ENCODE data around the gene POLR2F.
"Not testable (repeated sequence)": the region's sequence is repeated elsewhere in the genome, so short reads cannot be mapped to it uniquely, and the experiment has no call there.

The POLR2F gene

DNA sequence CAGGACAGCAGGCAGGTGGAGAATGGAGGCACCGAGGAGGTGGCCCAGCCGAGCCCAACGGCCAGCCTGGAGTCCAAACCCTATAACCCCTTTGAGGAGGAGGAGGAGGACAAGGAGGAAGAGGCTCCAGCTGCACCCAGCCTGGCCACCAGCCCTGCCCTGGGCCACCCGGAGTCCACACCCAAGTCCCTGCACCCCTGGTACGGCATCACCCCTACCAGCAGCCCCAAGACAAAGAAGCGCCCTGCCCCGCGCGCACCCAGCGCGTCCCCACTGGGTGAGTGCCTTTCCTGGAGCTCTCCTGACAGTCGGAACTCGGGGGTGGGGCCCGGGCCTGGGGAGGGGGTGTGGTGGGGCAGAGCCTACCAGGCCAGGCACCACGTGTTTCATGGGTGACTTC lies 27.7 kb upstream of the POLR2F start:
- no peak for DNase-seq

DNA sequence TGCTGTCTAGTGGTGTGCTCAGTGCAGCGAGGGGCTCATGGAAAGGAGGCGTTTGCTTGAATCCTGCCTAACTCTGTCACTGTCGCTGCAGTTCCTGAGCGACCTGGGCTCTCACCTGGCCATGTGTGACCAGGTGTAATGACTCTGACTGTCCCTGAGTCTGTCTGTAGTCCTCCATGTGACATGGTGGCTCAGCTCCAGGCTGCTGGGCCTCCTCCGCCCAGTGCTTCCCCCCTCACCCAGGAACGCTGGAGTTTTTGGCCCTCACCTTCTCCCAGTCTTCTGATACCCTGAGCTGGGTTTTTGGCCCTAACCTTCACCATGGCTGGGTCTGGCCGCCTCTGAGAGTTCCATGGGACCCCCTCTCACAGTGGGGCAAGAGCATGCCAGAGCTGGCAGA lies 27.1 kb upstream of the POLR2F start:
- DNase-seq = no peak

DNA sequence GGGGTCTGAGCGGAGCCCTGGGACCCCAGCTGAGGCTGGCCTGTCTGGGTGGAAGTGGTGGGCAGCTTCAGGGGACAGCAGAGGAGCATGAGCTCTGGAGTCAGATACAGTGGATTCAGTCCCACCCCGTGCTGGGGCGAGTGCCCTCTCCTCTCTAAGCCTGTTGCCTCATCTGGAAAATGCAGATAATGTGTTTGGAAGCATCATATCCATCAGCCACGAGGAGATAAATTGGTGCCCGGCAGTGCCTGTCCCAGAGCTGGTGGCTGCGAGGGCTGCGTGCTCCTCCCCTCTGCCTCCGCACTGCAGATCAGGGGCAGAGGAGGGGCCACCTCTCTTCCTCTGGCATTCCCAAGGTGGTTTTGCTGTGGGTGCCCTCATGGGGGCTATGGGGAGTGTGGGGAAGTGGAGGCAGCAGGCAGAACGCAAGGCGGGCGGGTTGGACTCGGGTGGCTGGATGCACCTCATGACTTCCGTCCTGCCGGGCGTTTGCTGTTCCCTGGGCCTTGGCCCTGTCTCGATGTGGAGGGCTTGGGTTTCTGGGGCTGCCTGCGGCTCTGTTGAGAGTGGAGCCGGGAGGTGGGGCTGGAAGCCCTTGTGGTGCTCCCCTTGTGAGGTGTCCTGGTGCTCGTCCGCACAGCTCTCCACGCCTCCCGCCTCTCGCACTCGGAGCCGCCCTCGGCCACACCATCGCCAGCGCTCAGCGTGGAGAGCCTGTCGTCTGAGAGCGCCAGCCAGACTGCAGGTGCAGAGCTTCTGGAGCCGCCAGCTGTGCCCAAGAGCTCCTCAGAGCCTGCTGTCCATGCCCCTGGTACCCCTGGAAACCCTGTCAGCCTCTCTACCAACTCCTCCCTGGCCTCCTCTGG lies 26.5 kb upstream of the POLR2F start:
- no peak for DNase-seq

DNA sequence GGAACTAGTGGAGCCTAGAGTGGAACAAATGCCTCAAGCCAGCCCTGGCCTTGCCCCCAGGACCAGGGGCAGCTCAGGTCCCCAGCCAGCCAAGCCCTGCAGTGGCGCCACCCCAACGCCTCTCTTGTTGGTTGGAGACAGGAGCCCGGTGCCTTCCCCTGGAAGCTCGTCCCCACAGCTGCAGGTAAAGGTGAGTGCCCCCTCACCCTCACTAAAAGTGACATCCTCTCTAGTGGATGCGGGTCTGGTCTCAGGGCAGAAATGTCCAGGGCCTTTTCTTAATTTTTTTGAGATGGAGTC lies 25.9 kb upstream of the POLR2F start:
- DNase-seq = no peak

DNA sequence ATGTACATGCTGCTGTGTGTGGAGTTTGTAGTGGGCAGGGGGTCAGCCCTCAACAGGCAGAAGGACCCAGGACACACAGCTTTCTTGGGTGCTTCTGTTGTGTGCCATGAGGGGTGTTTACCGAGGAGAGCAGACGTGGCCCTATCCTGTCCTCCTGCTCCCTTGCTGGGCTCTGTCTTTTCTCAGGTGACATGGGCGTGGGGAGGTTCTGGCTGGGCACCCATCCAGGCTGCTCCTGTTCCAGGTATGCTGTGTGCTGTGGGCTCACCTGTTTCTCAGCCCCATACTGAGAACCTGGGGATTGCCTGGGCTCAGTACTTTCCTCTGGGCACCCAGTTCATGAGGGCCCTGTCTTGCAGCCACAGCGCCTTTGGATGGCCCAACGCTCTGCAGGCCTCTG lies 24.1 kb upstream of the POLR2F start:
- no peak for DNase-seq

DNA sequence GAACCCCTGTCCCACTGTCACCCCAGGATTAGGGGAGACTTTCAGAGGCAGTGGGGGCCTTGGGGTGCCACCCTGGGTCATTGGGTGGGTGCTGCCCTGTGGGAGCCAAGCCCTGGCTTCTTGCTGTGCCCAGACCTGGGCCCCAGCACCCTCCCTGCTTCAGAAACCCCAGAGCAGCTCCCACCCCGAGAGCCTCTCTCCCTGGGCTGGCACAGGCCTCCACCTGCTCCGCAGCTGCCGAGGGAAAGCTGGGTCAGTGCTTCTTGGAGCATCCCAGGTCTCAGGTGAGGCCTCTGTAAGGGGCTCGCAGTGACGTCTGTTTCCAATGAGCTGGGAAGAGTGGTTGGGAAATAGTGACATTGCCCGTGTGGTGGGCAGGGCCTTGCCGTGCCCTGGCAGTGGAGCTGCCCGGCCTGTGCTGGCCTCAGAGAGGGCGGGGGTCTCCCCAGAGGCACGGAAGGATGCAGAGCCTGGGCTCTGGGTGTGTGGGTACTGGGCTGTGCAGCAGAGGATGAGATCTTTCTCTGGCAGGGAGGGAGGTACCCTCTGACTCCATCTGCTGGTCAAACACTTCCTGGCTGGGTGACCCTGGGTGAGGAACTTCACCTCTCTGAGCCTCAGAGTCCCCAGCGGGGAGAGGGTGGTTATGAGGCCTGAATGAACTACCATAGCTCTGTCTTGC lies 23.1 kb upstream of the POLR2F start:
- DNase-seq = no peak

DNA sequence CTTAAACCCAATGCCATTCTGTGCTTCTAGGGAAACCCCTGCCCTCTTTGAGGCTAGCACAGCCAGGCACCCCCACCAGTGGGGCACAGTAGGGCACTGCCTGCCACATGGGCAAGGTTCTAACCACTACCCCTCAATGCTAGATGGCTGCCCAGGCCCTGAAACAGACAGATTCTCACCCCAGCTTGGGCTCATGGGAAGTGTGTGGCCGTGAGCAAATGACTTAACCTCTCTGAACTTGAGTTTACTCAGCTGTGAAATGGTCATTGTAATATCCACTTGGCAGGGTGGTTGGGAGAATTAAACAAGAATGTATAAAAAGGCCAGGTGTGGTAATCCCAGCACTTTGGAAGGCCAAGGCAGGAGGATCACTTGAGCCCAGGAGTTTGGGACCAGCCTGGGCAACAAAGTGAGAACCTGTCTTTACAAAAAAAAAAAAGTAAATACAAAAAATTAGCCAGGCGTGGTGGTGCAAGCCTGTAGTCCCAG lies 22.5 kb upstream of the POLR2F start:
- DNase-seq = no peak

DNA sequence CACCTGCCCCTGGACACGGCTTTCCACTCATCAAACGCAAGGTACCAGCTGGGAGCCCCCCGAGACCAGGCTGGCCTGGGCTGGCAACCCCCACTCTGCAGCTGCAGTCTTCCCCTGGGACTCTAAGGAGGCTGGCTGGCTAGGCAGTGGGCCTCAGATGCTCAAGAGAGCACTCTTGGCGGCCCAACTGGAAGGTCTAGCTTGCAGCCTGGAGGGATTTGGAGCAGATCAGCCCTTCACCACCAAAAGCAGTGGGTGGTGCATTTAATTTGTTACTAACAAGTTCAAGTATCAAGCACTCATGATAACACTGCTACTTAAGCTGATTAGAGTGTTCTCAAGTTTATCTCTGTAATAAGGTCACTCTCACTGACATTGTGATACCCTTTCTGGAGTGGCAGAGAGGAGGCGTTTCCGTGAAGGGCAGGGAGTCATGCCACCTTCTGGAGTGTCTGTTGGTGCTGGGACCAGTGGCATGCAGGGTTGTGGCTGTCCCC lies 21.6 kb upstream of the POLR2F start:
- DNase-seq = no peak

DNA sequence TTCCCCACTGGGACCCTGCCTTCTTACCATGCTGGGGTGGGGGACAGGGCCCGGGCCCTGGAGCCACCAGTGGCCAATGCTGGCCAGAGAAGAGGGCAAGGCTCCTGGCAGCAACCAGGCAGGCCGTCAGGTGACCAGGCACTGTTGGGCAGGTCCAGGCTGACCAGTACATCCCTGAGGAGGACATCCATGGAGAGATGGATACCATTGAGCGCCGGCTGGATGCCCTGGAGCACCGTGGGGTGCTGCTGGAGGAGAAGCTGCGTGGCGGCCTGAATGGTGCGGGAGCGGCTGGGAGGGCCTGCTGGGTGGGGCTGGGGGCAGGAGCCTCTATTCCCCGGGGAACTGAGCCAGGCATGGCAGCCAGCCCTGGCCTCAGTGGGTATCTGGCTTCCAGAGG lies 21.1 kb upstream of the POLR2F start:
- DNase-seq = no peak

DNA sequence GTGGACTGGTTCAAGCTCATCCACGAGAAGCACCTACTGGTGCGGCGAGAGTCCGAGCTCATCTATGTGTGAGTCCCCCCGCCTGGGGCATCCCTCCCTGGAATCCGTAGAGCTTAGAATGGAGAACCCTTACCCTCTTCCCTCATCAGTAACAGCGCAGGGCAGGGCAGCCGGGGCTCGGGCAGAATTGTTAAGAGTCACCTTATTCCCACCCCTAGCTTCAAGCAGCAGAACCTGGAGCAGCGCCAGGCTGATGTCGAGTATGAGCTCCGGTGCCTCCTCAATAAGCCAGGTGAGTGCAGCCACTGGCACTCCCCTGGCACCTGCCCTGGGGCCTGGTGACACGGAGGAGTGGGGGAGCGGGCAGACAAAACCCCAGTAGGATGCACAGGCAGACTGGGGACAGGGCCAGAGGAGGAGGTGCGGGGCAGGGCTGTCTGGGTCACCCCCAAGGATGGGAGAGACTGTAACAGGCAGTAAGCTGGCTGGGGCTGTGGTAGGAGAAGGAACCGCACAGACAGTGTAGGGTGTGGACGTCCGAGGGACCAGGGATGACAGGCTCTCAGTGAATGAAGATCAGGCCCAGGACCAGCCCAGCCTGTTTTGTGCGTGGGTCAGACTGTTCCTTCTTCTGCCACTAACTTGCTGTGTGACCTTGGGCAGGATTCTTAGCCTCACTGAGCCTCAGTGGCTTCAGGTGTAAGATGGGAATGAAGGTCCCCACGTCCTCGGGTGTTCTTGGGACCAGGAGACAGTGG lies 20.5 kb upstream of the POLR2F start:
- no peak for DNase-seq

DNA sequence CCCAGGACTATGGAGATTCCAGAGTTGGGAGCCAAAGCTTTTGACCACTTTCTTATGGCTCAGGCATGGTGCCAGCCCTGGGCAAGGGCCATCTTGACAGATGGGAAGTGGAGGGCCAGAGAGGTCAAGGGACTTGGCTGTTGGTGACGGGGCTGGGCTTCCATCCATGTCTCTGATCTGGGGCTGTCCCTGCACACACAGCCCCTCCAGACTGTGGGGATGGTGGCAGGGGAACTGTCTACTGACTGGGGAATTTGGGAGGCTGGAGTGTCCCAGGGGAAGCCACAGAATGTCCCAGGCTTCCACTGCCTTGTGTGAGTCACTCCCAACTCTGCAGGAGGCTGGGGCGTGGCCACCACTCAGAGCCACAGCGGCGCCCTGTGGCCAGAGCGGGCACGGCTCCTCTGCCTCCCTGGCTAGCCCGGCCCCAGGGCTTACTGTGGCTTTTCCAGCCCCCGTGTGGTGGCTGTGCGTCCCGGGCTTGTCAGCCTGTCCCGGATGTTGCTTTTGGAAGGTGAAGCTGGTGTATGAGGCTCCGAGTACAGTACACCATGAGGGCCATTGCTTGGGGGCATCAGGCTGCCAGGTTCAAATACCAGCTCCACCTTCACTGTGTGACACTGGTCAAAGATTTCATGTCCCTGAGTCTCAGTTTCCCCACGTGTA lies 19.7 kb upstream of the POLR2F start:
- DNase-seq = peak; percentile 93

DNA sequence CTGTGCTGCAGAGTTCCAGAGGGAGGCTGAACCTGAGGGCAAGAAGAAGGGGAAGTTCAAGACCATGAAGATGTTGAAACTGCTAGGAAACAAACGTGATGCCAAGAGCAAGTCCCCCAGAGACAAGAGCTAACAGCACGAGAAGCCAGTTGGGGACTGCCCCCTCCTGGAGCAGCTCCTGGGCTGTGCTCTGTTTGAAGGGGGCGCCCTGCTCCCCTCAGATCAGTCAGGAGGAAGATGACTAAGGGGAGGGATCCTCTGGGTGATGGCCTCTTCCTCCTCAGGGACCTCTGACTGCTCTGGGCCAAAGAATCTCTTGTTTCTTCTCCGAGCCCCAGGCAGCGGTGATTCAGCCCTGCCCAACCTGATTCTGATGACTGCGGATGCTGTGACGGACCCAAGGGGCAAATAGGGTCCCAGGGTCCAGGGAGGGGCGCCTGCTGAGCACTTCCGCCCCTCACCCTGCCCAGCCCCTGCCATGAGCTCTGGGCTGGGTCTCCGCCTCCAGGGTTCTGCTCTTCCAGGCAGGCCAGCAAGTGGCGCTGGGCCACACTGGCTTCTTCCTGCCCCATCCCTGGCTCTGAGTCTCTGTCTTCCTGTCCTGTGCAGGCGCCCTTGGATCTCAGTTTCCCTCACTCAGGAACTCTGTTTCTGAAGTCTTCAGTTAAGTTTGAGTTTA lies 12.7 kb upstream of the POLR2F start:
- DNase-seq = no peak

DNA sequence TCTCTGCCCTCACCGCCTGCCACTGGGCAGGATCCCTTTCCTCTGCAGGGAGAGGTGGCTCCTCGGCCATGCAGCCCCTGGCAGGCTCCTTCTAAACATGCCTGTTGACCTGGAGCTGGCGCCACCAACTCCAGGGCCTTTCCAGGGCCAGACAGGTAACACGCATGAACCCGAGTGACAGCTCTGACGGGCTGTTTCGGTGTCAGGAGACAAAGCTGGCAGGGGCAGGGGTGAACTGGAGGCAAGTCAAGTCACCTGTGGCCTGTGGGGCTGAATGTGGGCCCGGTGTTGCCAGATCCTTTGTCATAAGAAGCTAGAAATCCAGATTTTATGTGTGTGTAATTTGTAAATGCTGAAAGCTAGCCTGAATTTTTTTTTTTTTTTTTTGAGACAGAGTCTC lies 11.4 kb upstream of the POLR2F start:
- DNase-seq = no peak

DNA sequence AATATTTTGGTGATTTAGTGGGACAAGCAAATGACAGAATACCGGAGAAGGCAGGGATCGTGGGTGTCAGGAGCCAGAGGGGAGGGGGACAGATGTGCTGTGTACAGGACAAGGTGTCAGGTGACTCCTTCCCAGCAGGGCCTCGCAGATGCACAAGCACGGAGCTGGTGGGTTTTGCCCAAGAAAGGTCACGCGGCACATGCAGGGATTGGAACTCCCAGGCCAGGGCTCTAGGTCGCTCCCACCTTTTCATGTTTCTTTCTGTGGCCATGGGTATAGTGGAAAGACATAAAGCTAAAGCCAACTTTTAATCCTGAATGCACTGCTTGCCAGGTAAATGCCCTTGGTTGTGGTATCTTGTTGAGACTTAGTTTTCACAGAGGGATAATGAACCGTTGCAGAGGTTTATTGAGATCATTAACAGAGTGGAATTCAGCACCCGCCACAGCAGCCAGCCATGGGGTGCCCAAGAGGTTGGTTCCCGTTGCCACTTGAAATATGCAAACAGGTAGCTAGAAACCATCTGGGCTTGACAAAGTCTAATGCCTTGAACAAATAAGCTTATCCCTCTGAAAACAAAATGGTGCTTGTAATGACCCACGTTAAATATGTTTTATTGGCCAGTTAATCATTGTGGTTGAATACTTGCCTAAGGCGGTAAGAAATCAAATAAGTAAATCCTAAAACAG lies 10.2 kb upstream of the POLR2F start:
- DNase-seq = no peak

DNA sequence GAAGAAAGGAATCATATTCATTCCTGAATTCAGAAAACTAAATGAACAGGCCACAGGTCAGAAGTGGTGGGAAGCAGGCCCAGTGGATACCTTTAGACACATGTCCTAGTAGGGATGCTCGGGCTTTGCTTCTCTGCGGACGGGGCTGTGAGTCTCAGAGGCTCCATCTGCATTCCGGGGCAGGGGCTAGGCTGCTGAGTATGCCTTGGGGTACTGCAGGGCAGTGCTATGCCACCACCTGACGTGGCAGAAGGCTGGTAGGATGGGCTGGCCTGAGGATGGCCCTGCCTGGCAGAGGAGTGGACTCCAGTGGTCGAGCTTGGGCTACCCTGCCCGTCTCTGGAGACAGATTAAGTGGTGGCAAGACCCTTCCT lies 9.7 kb upstream of the POLR2F start:
- no peak for DNase-seq

DNA sequence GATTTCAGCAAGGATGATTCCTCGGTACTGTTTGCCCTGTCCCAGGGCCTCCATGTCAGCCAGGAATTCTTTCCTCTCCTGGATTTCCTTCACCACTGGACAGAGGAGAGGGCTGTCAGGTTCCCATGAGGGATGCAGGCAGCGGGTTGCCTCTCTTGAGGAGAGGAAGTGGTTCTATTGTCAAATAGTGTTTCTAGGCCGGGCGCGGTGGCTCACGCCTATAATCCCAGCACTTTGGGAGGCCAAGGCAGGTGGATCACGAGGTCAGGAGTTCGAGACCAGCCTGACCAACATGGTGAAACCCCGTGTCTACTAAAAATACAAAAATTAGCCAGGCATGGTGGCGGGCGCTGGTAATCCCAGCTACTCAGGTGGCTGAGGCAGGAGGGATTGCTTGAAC lies 9.1 kb upstream of the POLR2F start:
- not testable (repeated sequence) for DNase-seq

DNA sequence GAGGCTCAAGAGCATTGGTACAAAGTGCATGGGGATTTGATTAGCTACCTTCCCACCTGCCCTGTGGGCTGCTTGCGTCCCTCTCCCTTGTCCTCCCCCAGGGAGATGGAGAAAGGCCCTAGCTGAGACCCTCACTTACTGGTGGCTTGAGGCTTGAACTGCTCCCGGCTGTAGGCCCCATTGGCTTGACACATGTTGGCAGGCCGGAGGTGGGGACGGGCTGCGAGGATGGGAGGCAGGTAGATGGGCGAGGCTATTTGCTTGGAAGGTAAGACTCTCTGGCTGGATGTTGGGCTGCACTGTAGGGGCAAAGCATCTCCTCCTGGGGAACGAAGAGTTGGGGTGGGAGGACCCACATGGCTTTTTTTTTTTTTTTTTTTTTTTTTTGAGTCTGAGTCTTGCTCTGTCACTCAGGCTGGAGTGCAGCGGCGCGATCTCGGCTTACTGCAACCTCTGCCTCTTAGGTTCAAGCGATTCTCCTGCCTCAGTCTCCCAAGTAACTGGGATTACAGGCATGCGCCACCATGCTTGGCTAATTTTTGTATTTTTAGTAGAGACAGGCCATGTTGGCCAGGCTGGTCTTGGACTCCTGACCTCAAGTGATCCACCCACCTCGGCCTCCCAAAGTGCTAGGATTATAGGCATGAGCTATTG lies 6.2 kb upstream of the POLR2F start:
- DNase-seq = not testable (repeated sequence)

DNA sequence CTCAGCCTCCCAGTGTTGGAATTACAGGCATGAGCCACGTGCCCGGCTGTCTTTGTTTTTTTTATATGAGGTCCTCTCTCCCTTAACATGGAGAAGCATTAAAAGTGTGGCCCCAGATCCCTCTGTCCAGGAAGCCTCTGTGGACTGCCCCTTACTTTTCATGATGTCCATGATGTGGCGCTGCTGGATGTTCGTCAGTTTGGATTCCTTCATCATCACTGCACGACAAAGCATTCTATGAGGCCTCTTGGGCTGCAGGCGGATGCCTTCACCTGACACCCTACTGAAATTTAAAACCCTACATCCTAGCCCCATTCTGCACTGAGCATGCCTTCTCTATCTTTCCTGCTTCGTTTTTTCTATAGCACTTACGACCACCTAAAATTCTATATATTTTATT lies 2.2 kb upstream of the POLR2F start:
- DNase-seq = no peak

DNA sequence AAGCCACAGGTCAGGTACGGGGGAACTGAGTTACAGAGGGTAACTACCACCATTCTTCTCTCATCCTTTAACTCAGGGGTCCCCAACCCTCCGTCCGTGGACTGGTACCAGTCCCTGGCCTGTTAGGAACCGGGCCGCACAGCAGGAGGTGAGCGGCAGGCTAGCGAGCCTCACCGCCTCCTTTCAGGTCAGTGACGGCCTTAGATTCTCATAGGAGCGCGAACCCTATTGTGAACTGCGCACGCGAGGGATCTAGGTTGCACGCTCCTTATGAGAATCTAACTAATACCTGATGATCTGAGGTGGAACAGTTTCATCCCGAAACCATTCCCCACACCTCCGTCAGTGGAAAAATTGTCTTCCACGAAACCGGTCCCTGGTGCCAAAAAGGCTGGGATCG lies 870 bp upstream of the POLR2F start:
- DNase-seq = not testable (repeated sequence)

DNA sequence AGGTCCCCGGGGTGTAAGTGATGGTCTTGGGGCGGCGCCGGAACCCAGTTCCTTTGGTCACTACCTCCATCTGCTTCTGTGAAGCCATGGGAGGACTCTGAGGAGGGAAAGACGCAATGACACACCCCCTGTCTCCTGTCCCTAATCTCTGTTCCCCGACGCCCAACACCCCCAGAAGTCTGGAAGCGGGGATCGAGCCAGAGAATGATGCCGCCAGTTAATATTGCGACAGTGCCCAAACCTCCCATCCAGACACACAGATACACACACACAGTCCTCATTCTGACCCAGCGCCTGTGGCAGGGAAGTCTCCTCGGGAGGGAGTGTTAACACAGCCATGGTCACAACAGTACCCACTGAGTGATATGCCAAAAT lies 450 bp upstream of the POLR2F start:
- peak; percentile 61 for DNase-seq

DNA sequence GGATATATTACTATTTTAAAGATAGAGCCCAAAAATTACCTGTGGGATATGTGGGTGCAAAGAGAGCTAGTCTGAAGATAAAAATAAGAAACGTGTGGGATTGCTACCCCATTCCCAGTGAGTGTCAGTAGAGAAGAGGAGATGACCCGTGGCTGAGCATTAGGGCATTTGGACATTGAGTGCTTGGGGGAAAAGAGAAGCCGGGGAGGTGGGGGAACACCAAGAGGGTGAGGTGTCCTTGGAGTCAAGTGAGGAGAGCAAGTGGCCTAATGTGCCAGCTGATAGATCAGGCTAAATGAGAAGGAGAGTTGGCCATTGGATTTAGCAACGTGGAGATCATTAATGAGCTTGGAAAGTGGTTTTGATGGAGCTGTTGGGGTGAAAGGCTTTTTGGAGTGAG lies 1.2 kb downstream of the POLR2F start:
- DNase-seq = no peak
